ENCODE results near the gene FOXN3.

DNA sequence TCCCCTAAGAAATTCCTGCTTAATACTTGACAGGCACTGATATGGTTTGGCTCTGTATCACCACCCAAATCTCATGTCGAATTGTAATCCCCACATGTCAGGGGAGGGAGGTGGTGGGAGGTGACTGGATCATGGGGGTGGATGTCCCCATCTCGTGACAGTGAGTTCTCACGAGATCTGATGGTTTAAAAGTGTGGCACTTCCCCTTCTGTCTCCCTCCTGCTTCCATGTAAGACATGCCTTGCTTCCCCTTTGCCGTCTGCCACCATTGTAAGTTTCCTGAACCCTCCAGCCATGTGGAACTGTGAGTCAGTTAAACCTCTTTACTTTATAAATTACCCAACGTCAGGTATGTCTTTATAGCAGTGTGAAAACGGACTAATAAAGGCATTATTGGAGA lies 198.0 kb downstream of the FOXN3 start:
- TF ChIP-seq CEBPB (IDR thresholded peaks at IDR 0.05; ENCODE audit: borderline replicate concordance in 1 of 2, low read depth in 2 of 2, low read length in 2 of 2) (no peak), REST (IDR thresholded peaks at IDR 0.05; ENCODE audit: low read depth, low read length) (no peak), CTCF (IDR thresholded peaks at IDR 0.05 in 2 of 3, conservative IDR thresholded peaks at IDR 0.05 in 1 of 3; ENCODE audit: control insufficient read depth in 2 of 3, extremely low read depth in 1 of 3, insufficient read depth in 1 of 3, low read depth in 3 of 3, low read length in 3 of 3) (no peak), ZNF274 (IDR thresholded peaks at IDR 0.05; ENCODE audit: insufficient read depth, insufficient read length) (no peak), ZNF687 (IDR thresholded peaks at IDR 0.05) (no peak), ZBED1 (IDR thresholded peaks at IDR 0.05; ENCODE audit: borderline replicate concordance) (no peak), RAD21 (IDR thresholded peaks at IDR 0.05; ENCODE audit: insufficient read depth, low read depth, low read length) (no peak), EZH2 (IDR thresholded peaks at IDR 0.05; ENCODE audit: borderline replicate concordance, control insufficient read depth, low read depth, low read length) (no peak)
